ENCODE results near the gene IMMP2L. TPM values are rescaled to one million over a fixed set of nuclear protein-coding genes. Genes with fewer than 3 reads are reported as not detected.

IMMP2L gene
- total and polyA plus RNA-seq, 2 of the 8 experiments (the other 6 are each of a cell fraction or from before 2014, with no cell fraction given), result 2.3 to 10.1 TPM

GRCh38 chr7:110975486-110975885, 586.8 kb downstream of the IMMP2L start (continued):
- TF ChIP-seq SRF (IDR thresholded peaks at IDR 0.05; ENCODE audit: low read depth, low read length) (no peak), TAF1 (IDR thresholded peaks at IDR 0.05; ENCODE audit: low read depth, low read length) (no peak), CTCF (IDR thresholded peaks at IDR 0.05; ENCODE audit: control extremely low read depth in 1 of 3, insufficient read depth in 1 of 3, low read depth in 1 of 3, low read length in 3 of 3) (no peak), HDAC2 (IDR thresholded peaks at IDR 0.05; ENCODE audit: borderline replicate concordance in 1 of 2, low read depth in 2 of 2, low read length in 2 of 2) (no peak), PHF8 (conservative IDR thresholded peaks at IDR 0.05; ENCODE audit: low read depth, low read length) (no peak)

Data from H1 (cell line).